IMR-90 (cell line): ENCODE results near the gene JPT2.

Source experiments
- CHD1 ChIP-seq: IDR thresholded peaks from 2 replicates; pipeline ENCODE4 v1.6.1; 2012; ENCODE audit warnings: low read depth, low read length, improper control_type of control experiment
- FOS ChIP-seq: fragments of 150-350 bp; IDR thresholded peaks from 2 replicates; pipeline ENCODE4 v1.6.1; 2016; ENCODE audit warnings: low read depth, low read length
- NFE2L2 ChIP-seq: fragments of 150-350 bp; IDR thresholded peaks from 2 replicates; pipeline ENCODE4 v1.6.1; 2016; ENCODE audit warnings: low read depth, mild to moderate bottlenecking, low read length
- POLR2A ChIP-seq: IDR thresholded peaks from 2 replicates; pipeline ENCODE4 v1.6.1; 2012; ENCODE audit warnings: mild to moderate bottlenecking, low read depth, low read length
- RFX5 ChIP-seq: IDR thresholded peaks from 2 replicates; pipeline ENCODE4 v1.8.0; 2012; ENCODE audit warnings: low read depth, mild to moderate bottlenecking, low read length, moderate library complexity
- TF ChIP-seq, protein P1 (sequence below): conservative IDR thresholded peaks from 2 replicates; pipeline ENCODE4 v1.5.1; 2012; ENCODE audit warnings: mild to moderate bottlenecking, low read depth, low read length, improper control_type of control experiment

DNA sequence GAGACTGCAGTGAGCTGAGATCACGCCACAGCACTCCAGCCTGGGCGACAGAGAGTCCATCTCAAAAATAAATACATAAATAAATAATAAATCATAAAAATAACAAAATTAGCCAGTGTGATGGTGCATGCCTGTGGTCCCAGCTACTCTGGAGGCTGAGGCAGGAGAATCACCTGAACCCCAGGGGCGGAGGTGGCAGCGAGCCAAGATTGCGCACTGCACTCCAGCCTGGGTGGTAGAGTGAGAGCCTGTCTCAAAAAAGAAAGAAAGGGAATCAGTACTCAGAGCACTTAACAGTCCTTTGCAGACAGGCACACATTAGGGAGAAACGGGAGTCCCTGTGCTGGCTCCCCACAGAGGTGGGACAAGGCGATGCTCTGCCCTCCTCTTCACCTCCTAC lies 53.0 kb downstream of the JPT2 start:
- TF ChIP-seq, protein P1, sequence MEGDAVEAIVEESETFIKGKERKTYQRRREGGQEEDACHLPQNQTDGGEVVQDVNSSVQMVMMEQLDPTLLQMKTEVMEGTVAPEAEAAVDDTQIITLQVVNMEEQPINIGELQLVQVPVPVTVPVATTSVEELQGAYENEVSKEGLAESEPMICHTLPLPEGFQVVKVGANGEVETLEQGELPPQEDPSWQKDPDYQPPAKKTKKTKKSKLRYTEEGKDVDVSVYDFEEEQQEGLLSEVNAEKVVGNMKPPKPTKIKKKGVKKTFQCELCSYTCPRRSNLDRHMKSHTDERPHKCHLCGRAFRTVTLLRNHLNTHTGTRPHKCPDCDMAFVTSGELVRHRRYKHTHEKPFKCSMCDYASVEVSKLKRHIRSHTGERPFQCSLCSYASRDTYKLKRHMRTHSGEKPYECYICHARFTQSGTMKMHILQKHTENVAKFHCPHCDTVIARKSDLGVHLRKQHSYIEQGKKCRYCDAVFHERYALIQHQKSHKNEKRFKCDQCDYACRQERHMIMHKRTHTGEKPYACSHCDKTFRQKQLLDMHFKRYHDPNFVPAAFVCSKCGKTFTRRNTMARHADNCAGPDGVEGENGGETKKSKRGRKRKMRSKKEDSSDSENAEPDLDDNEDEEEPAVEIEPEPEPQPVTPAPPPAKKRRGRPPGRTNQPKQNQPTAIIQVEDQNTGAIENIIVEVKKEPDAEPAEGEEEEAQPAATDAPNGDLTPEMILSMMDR = no peak
- TF ChIP-seq NFE2L2 (no peak), CHD1 (no peak), POLR2A (no peak), RFX5 (no peak), FOS (no peak)
